ENCODE results near the gene KIF23.
"Not testable (repeated sequence)": the region's sequence is repeated elsewhere in the genome, so short reads cannot be mapped to it uniquely, and the experiment has no call there.

Gene KIF23

GRCh38 chr15:69413822-69414700 lies at the start of gene KIF23:
Gene KIF23 (plus strand): TSS chr15:69414349. CDS start chr15:69414466, 117 bp downstream.
- peak; percentile 93 for DNase-seq (ENCODE audit: low spot score)

GRCh38 chr15:69367236-69367635 lies 46.9 kb upstream of the KIF23 start:
- no peak for DNase-seq (ENCODE audit: low spot score)

GRCh38 chr15:69369631-69370030 lies 44.5 kb upstream of the KIF23 start:
- no peak for DNase-seq (ENCODE audit: low spot score)

GRCh38 chr15:69373406-69373805 lies 40.7 kb upstream of the KIF23 start:
- no peak for DNase-seq (ENCODE audit: low spot score)

GRCh38 chr15:69375151-69375790 lies 38.9 kb upstream of the KIF23 start:
- no peak for DNase-seq (ENCODE audit: low spot score)

GRCh38 chr15:69377216-69377970 lies 36.8 kb upstream of the KIF23 start:
- DNase-seq (ENCODE audit: low spot score): no peak

- DNase-seq (ENCODE audit: low spot score): no peak
Observed at GRCh38 chr15:69380100-69380725, 33.9 kb upstream of the KIF23 start.

GRCh38 chr15:69380726-69381105 lies 33.4 kb upstream of the KIF23 start:
- no peak for DNase-seq (ENCODE audit: low spot score)

- not testable (repeated sequence) for DNase-seq (ENCODE audit: low spot score)
Observed at GRCh38 chr15:69382176-69382575, 32.0 kb upstream of the KIF23 start.

- not testable (repeated sequence) for DNase-seq (ENCODE audit: low spot score)
Observed at GRCh38 chr15:69384066-69384465, 30.1 kb upstream of the KIF23 start.

- no peak for DNase-seq (ENCODE audit: low spot score)
Observed at GRCh38 chr15:69384626-69385598, 29.2 kb upstream of the KIF23 start.

GRCh38 chr15:69385831-69386230 lies 28.3 kb upstream of the KIF23 start:
- no peak for DNase-seq (ENCODE audit: low spot score)

- no peak for DNase-seq (ENCODE audit: low spot score)
Observed at GRCh38 chr15:69386284-69386683, 27.9 kb upstream of the KIF23 start.

- DNase-seq (ENCODE audit: low spot score): no peak
Observed at GRCh38 chr15:69388260-69388705, 25.9 kb upstream of the KIF23 start.

- DNase-seq (ENCODE audit: low spot score): no peak
Observed at GRCh38 chr15:69389426-69389825, 24.7 kb upstream of the KIF23 start.

GRCh38 chr15:69390575-69390974 lies 23.6 kb upstream of the KIF23 start:
- DNase-seq (ENCODE audit: low spot score): peak; percentile 70

GRCh38 chr15:69391046-69391757 lies 22.9 kb upstream of the KIF23 start:
- no peak for DNase-seq (ENCODE audit: low spot score)

- no peak for DNase-seq (ENCODE audit: low spot score)
Observed at GRCh38 chr15:69392352-69392751, 21.8 kb upstream of the KIF23 start.

- peak; percentile 45 for DNase-seq (ENCODE audit: low spot score)
Observed at GRCh38 chr15:69393831-69394491, 20.2 kb upstream of the KIF23 start.

Data from SW480 (cell line).